B cell (primary cell): ENCODE measurements around the gene KDM4E.

Experiments
- EZH2 ChIP-seq: IDR thresholded peaks from 2 replicates; pipeline ENCODE4 v1.6.1; 2012; ENCODE audit warnings: borderline replicate concordance, low read depth, mild to moderate bottlenecking, moderate library complexity, low read length; ENCODE audit not compliant: insufficient read depth, poor library complexity, severe bottlenecking
- TF ChIP-seq, protein P1 (sequence below): fragments of 200-600 bp; IDR thresholded peaks from one replicate; pipeline ENCODE4 v1.8.0; 2022; ENCODE audit warnings: antibody characterized with exemption, mild to moderate bottlenecking

DNA sequence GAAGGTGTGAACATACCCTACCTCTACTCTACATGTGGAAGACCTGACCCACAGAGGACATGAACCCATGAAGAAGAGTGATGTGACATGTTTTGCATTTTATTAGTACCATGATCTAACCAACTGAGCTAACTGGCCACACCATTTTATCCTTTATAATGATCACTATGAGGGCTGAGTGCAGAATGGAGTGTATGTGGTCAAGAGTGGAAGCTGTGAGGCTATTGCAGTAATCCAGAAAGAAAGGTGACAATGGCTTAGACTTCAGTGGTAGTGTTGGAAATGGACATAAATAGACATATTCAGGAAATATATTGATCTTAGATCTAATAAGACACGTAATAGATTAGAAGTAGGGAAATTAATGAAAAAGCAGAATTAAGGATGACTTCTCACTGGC is 45.4 kb downstream of the KDM4E start:
- TF ChIP-seq, protein P1, sequence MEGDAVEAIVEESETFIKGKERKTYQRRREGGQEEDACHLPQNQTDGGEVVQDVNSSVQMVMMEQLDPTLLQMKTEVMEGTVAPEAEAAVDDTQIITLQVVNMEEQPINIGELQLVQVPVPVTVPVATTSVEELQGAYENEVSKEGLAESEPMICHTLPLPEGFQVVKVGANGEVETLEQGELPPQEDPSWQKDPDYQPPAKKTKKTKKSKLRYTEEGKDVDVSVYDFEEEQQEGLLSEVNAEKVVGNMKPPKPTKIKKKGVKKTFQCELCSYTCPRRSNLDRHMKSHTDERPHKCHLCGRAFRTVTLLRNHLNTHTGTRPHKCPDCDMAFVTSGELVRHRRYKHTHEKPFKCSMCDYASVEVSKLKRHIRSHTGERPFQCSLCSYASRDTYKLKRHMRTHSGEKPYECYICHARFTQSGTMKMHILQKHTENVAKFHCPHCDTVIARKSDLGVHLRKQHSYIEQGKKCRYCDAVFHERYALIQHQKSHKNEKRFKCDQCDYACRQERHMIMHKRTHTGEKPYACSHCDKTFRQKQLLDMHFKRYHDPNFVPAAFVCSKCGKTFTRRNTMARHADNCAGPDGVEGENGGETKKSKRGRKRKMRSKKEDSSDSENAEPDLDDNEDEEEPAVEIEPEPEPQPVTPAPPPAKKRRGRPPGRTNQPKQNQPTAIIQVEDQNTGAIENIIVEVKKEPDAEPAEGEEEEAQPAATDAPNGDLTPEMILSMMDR: no peak
- no peak for TF ChIP-seq EZH2
